ENCODE measurements around the gene PTK6. TPM values are rescaled to one million over a fixed set of nuclear protein-coding genes. Genes with fewer than 3 reads are reported as not detected.

PTK6 gene
- total and polyA plus RNA-seq, 2 experiments from 2014 or later, result 0.27 to 1.1 TPM

- Histone ChIP-seq H3K79me2 (no peaks in the 10 kb centered on the region), H3K27ac (no peak overlapping the region), H3K4me1 (ENCODE audit: insufficient read depth) (no peaks in the 10 kb centered on the region), H3K4me2 (no peak overlapping the region), H2AFZ (no peak overlapping the region), H4K20me1 (ENCODE audit: insufficient read depth, poor library complexity, severe bottlenecking) (no peaks in the 10 kb centered on the region), H3K9me3 (ENCODE audit: low read depth) (no peaks in the 10 kb centered on the region), H3K27me3 (no peaks in the 10 kb centered on the region), H3K9me2 (replicated peaks; ENCODE audit: insufficient read depth) (no peaks in the 10 kb centered on the region), H3K4me3 (no peak overlapping the region), H3K36me3 (replicated peaks; ENCODE audit: insufficient read depth, low read depth) (no peaks in the 10 kb centered on the region)
- no peak for DNase-seq (ENCODE audit: low spot score)
- no peak for TF ChIP-seq EZH2 (IDR thresholded peaks at IDR 0.05; ENCODE audit: borderline replicate concordance)
- no peak for TF ChIP-seq CTCF (IDR thresholded peaks at IDR 0.05; ENCODE audit: poor library complexity)
- no peak for TF ChIP-seq EZH2phosphoT487 (IDR thresholded peaks at IDR 0.05; ENCODE audit: low read depth, severe bottlenecking, unreplicated experiment)
- 97% methylated on average over 53 of the region's 55 CpGs for WGBS (ENCODE audit: low lambda C conversion rate, missing lambda C conversion rate)
Measured at GRCh38 chr20:63563225-63563935, 26.2 kb upstream of the PTK6 start.

DNA sequence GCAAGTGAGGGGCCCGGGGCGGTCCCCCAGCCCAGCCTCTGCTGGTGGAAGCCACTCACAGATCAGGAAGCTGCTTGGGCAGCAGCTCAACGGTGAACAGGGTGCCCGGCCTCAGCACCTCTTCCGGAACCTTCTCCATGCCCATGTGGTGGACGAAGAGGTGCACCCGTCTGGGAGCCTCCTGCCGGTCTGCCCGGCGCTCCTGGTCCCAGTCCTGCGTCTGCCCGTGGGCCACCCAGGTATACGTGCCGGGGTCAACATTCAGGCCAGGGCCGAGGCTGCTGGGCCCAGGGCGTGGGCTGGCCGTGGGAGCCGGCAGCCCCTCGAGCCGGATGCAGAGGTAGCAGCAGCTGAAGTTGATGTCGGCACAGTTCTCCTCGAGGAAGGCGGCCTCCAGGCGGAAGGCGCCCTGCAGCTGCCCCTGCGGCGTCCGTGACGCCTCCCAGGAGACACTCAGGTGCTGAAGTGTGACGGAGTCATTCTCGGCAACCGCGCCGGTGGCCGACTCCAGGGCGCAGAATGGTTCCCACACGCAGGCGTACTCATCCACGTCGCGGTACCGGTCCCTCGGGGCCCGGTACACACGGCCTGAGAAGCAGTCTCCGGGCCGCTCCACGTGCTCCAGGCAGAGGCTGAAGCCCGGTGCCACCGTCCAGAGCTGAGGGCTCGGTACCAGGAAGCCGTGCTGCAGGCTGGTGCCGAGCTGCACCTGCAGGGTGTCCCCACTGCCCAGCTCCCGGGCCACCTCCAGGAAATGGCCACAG, 25.5 kb upstream of the PTK6 start:
- Histone ChIP-seq H3K79me2 (no peaks in the 10 kb centered on the region), H3K4me2 (no peak overlapping the region), H2AFZ (no peak overlapping the region), H4K20me1 (ENCODE audit: insufficient read depth, poor library complexity, severe bottlenecking) (no peaks in the 10 kb centered on the region), H3K4me3 (no peak overlapping the region), H3K4me1 (ENCODE audit: insufficient read depth) (no peaks in the 10 kb centered on the region), H3K27ac (no peak overlapping the region), H3K9me2 (replicated peaks; ENCODE audit: insufficient read depth) (no peaks in the 10 kb centered on the region), H3K27me3 (no peaks in the 10 kb centered on the region), H3K36me3 (replicated peaks; ENCODE audit: insufficient read depth, low read depth) (no peaks in the 10 kb centered on the region), H3K9me3 (ENCODE audit: low read depth) (no peaks in the 10 kb centered on the region)
- WGBS (ENCODE audit: low lambda C conversion rate, missing lambda C conversion rate), result 97% methylated on average over 53 of the region's 54 CpGs
- no peak for DNase-seq (ENCODE audit: low spot score)
- TF ChIP-seq EZH2phosphoT487 (IDR thresholded peaks at IDR 0.05; ENCODE audit: low read depth, severe bottlenecking, unreplicated experiment), result no peak
- TF ChIP-seq CTCF (IDR thresholded peaks at IDR 0.05; ENCODE audit: poor library complexity), result no peak
- no peak for TF ChIP-seq EZH2 (IDR thresholded peaks at IDR 0.05; ENCODE audit: borderline replicate concordance)

DNA sequence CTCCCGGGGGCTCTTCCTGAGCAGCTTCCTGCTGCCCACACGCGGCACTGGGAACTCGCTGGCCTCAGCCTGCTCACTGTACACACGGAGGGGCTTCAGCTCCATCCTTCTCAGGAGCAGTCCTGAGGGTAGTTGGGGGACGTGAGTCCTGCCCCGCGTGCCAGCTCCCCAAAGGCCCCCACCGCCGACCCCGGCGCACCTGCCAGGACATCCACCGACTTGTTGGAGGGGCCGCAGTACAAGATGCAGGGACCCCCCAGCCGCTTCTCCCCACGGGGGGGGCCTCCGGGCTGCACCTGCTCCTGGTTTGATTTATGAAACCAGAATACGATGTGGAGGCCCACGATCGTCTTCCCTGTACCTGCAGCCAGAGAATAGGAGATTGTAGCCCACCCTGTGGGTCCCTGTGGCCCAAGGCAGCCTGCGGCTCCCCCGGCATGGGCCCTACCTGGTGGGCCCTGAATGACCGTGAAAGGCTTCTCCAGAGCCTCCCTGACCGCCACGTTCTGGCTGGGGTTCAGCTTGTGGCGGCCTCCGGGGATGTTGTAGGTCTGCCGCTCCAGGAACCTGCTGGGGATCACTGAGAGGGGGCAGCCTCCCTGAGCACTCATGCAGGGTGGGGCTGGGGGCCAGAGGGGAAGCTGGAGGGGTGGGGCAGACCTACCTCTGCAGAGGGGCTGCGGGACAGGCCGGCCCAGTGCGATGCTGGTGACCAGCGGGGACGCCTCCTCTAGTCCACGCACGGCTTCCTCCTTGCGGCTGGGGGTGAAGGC, 24.6 kb upstream of the PTK6 start:
- Histone ChIP-seq H3K9me3 (ENCODE audit: low read depth) (no peaks in the 10 kb centered on the region), H3K79me2 (no peaks in the 10 kb centered on the region), H3K4me1 (ENCODE audit: insufficient read depth) (no peaks in the 10 kb centered on the region), H3K27me3 (no peaks in the 10 kb centered on the region), H3K4me3 (no peak overlapping the region), H3K4me2 (no peak overlapping the region), H3K36me3 (replicated peaks; ENCODE audit: insufficient read depth, low read depth) (no peaks in the 10 kb centered on the region), H2AFZ (no peak overlapping the region), H4K20me1 (ENCODE audit: insufficient read depth, poor library complexity, severe bottlenecking) (no peaks in the 10 kb centered on the region), H3K9me2 (replicated peaks; ENCODE audit: insufficient read depth) (no peaks in the 10 kb centered on the region), H3K27ac (no peak overlapping the region)
- no peak for TF ChIP-seq EZH2phosphoT487 (IDR thresholded peaks at IDR 0.05; ENCODE audit: low read depth, severe bottlenecking, unreplicated experiment)
- WGBS (ENCODE audit: low lambda C conversion rate, missing lambda C conversion rate), result 96% methylated on average over 28 of the region's 36 CpGs
- no peak for DNase-seq (ENCODE audit: low spot score)

All from hepatocyte (in vitro differentiated cells).